Stomach smooth muscle (tissue), 2 donors: Measurements from ENCODE around the gene SUSD6.
"Not testable (repeated sequence)": the region's sequence is repeated elsewhere in the genome, so short reads cannot be mapped to it uniquely, and the experiment has no call there.

ENCODE experiments used
- H3K27ac ChIP-seq: one replicate; pipeline ENCODE4 v1.7.0; 2013; ENCODE audit warnings: mild to moderate bottlenecking, low read length, inconsistent platforms
- H3K27me3 ChIP-seq, 2 donors: one replicate each; pipeline ENCODE4 v1.7.0; 2013; ENCODE audit warnings: low read length in 2 of 2; ENCODE audit not compliant: insufficient read depth in 2 of 2, control insufficient read depth in 1 of 2
- H3K36me3 ChIP-seq, 2 donors: one replicate each; pipeline ENCODE4 v1.7.0; 2013; ENCODE audit warnings: low read length in 2 of 2; ENCODE audit not compliant: control insufficient read depth in 2 of 2, insufficient read depth in 2 of 2
- H3K4me1 ChIP-seq: one replicate; pipeline ENCODE4 v1.7.0; 2013; ENCODE audit warnings: low read length; ENCODE audit not compliant: control insufficient read depth, insufficient read depth
- H3K4me3 ChIP-seq, 2 donors: one replicate each; pipeline ENCODE4 v1.7.0; 2013; ENCODE audit warnings: low read length in 2 of 2
- H3K9ac ChIP-seq, 2 donors: one replicate each; pipeline ENCODE4 v1.7.0; 2013; ENCODE audit warnings: low read length in 2 of 2, mild to moderate bottlenecking in 1 of 2
- H3K9me3 ChIP-seq, 2 donors: one replicate each; pipeline ENCODE4 v1.7.0; 2013; ENCODE audit warnings: low read length in 2 of 2; ENCODE audit not compliant: control insufficient read depth in 2 of 2
- donor health status: healthy.
- donor health status: Pancreatic carcinoma.

Gene SUSD6

DNA sequence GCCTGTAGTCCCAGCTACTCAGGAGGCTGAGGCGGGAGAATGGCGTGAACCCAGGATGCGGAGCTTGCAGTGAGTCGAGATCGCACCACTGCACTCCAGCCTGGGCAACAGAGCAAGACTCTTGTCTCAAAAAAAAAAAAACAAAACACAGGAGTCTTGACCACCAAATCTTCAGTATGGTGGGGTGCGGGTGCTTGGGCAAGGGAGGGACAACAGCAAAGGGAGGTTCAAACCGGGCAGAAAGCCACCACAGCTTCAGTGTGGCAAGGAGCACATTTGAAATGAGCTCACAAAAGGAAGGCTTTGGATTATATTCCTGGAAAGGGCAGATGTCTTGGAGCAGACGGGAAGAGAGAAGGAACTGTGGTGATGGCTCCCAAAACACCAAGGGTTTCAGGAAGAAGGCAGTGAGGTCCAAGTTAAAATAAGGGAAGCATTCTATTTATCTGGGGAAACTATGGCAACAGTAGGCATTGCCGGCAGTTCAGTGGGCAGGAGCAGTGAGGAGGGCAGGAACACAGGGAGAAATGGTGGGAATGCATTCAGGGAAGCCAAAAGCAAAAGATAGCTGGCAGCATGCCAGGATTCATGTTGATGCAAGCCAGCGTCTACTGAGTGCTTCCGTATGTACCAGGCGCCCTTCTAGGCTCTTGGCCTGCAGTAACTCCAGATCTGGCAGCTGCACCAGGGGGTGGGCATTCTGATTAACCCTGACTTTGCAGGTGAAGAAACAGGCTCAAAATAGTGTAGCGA, 104.5 kb downstream of the SUSD6 start:
- Histone ChIP-seq H3K27me3 (no peaks in the 10 kb centered on the region), H3K9me3 (no peaks in the 10 kb centered on the region), H3K27ac (peak overlapping the region; percentile 60), H3K4me1 (peaks cover 45% of the 10 kb centered on the region), H3K4me3 (peak overlapping the region in 1 of 2 donors; percentile 54), H3K9ac (no peak overlapping the region), H3K36me3 (peaks cover 6 to 7% of the 10 kb centered on the region in 2 donors)

DNA sequence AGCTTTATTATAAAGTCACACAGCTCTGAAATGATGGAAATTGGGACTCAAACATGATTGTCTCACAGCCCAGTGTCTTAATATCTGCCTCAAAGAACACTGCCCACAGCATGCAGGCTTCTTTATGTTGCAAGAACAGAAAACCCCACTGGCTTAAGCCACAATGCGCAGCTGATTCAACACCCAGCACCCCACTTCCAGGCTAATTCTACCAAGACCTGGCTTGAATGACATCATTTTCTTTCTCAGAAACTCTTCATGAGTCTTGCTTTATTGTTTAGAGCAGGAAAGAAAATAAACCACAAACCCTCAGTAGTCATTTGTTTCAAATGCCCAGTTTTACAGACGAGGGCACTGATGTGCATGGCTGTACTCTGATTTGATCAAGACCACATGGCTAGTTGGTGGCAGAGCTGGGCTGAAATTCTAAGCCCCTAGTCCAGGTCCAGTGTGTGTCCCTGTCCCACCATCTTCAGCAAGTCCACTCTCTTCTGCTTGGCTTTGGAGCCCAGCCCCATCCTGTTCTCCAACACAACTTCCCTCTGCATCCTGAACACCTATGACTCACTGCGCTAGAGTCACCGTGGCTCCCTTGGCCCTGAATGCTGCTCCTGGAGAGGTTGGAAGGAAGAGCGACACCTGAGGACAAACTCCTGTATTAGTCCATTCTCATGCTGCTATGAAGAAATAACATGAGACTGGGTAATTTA, 105.2 kb downstream of the SUSD6 start:
- Histone ChIP-seq H3K4me1 (peaks cover 37% of the 10 kb centered on the region), H3K27me3 (no peaks in the 10 kb centered on the region), H3K9ac (no peak overlapping the region), H3K36me3 (peaks cover under 1 to 2% of the 10 kb centered on the region in 2 donors), H3K4me3 (peak overlapping the region in 1 of 2 donors; percentile 54), H3K27ac (peak overlapping the region; percentile 60), H3K9me3 (no peaks in the 10 kb centered on the region)

DNA sequence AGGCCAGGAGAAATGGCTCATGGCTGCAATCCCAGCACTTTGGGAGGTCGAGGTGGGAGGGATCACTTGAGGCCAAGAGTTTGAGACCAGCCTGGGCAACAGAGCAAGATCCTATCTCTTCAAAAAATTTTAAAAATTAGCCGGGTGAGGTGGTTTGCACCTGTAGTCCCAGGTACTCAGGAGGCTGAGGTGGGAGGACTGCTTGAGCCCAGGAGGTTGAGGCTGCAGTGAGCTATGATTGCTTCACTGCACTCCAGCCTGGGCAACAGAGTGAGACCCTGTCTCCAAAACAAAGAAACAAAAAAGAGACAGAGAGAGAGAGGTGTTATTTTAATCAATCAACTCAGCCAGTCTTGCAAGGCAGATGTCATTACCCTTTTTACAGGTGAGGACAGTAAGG, 107.2 kb downstream of the SUSD6 start:
- not testable (repeated sequence) for H3K27ac ChIP-seq, H3K27me3 ChIP-seq, H3K4me3 ChIP-seq, H3K9me3 ChIP-seq, H3K9ac ChIP-seq, H3K36me3 ChIP-seq
- H3K4me1 ChIP-seq: peaks cover 19% of the 10 kb centered on the region

DNA sequence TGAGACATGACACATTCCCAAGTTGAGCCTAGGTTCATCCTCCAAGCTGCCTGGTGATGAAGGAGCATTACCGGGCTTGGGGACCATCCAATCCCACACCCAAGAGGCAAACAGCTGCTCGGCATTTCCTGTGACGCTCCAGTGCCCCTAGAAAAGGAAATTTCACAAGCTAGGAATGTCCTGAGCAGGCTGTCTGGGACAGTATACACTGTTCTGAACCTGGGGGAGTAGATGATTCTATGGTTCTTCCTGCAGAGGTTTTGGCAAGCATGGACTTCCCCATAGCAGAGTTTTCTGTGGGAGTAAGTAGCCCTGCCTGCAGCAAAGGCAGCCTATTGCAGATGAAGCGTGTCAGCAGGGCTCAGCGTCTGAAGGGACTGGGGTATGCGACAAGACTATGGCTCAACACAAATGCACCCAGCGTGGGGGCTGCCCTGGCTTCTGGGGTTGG, 108.1 kb downstream of the SUSD6 start:
- Histone ChIP-seq H3K4me3 (no peak overlapping the region), H3K27ac (no peak overlapping the region), H3K9ac (no peak overlapping the region), H3K4me1 (peaks cover 19% of the 10 kb centered on the region), H3K9me3 (no peaks in the 10 kb centered on the region), H3K36me3 (no peaks in the 10 kb centered on the region), H3K27me3 (no peaks in the 10 kb centered on the region)

DNA sequence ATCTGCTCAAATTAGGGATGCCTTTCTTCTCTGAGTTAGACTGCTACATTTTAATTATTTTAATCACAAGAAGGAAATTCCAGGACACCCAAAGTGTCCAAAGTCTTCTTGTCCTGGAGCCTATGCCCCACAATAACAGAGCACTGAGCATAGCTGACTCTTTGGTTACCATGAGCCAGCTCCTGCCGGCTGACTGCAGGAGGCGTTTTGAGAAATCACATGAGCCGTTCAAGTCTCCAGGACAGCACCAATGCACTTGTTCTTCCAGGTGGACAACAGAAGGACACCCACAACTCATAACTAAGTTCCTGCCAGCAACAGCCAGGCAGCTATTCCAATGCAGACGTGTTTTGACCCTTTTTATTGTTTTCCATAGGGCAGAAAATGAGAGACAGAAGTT, 109.5 kb downstream of the SUSD6 start:
- Histone ChIP-seq H3K4me1 (peaks cover 14% of the 10 kb centered on the region), H3K36me3 (no peaks in the 10 kb centered on the region), H3K9ac (no peak overlapping the region), H3K4me3 (no peak overlapping the region), H3K9me3 (no peaks in the 10 kb centered on the region), H3K27ac (no peak overlapping the region), H3K27me3 (no peaks in the 10 kb centered on the region)

DNA sequence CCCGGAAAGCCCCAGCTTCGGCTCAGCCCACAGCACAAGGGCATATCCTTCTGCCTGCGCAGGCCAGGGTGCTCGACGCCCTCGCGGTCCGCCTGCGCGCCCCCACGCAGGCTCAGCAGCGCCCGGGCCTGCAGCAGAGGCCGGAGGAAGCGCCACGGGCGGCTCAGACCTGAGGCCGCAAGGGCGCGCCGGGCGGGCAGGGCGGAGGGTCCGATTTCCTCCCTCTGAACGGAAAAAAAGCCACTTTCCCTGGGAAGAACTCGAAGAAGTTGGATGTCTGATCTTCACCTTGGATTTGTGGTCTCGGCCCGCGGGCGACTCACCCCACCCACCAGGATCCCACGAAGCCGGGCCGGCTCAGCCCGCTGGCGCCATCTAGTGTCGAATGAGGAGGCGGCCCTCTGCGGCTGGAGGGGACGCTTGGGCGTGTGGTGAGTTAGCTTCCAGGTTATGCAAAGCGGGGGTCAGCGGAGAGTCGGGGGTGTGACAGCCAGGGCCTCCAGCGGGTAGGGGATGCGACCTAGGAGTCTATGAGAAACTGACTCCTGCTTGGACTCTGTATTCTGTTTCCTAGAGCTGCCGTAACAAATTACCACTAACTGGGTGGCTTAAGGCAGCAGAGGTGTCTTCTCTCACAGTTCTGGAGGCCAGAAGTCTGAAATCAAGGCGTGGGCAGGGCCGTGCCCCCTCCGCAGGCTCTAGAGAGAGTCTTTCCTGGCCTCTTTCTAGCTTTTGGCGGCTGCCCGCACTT, 115.5 kb downstream of the SUSD6 start:
- H3K9me3 ChIP-seq: no peaks in the 10 kb centered on the region
- H3K27ac ChIP-seq: no peak overlapping the region
- no peaks in the 10 kb centered on the region for H3K27me3 ChIP-seq
- peak overlapping the region; percentile 60 for H3K9ac ChIP-seq
- H3K4me1 ChIP-seq: peaks cover 10% of the 10 kb centered on the region
- H3K36me3 ChIP-seq: no peaks in the 10 kb centered on the region
- peak overlapping the region; percentile 50 to 68 for H3K4me3 ChIP-seq

DNA sequence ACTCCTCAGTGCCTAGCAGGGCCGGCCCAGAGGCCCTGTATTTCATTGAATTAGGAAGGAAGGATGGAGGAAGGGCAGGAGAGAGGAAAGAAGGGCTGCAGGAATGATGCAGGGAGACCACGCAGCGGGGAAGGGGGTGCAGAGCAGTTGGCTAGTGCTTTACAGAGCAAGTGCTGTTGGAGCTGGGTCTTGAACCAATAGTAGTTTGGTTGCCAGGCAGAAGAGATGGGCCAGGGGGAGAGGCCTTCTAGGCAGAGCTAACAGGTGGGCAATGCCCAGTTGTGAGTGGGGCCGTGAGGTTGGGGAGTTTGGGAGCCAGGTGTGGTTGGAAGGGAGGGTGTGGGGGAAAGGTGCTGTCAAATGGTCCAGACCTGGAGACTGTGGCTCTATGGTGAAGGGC, 116.5 kb downstream of the SUSD6 start:
- Histone ChIP-seq H3K27me3 (no peaks in the 10 kb centered on the region), H3K9ac (no peak overlapping the region), H3K36me3 (no peaks in the 10 kb centered on the region), H3K9me3 (no peaks in the 10 kb centered on the region), H3K27ac (no peak overlapping the region), H3K4me1 (peaks cover 10% of the 10 kb centered on the region), H3K4me3 (no peak overlapping the region)

DNA sequence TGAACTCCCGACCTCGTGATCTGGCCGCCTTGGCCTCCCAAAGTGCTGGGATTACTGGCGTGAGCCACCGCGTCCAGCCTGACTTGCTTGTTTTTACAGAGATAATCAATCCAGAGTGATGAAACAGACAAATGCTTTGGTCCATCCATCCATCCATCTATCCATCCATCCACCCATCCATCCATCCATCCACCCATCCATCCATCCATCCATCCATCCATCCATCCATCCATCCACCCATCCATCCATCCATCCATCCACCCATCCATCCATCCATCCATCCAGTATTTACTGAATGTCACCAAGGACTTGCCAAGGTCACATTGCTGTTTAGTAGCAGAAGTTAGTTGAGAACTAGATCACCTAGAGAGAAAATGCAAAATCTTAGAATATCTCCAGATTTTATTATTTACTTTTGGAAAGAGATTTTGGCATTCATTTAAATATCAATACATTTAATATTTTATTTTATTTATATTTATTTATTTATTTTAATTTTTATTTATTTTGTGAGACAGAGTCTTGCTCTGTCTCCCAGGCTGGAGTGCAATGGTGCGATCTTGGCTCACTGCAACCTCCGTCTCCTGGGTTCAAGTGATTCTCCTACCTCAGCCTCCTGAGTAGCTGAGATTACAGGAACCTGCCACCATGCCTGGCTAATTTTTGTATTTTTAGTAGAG, 120.7 kb downstream of the SUSD6 start:
- H3K9ac ChIP-seq, H3K4me3 ChIP-seq, H3K27me3 ChIP-seq, H3K36me3 ChIP-seq, H3K9me3 ChIP-seq, H3K4me1 ChIP-seq, H3K27ac ChIP-seq: not testable (repeated sequence)

DNA sequence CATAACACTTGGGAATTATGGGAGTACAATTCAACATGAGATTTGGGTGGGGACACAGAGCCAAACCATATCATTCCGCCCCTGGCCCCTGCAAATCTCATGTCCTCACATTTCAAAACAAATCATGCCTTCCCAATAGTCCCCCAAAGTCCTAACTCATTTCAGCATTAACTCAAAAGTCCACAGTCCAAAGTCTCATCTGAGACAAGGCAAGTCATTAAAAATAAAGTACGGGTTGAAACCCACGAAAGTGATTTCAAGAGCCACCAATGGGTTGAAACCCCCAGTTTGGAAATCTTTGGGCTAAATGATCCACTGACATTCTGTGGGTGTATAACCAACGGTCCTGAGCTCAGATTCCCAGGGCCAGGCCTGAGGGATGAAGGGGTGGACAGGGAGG, 125.0 kb downstream of the SUSD6 start:
- not testable (repeated sequence) for H3K27me3 ChIP-seq, H3K9ac ChIP-seq, H3K9me3 ChIP-seq, H3K27ac ChIP-seq, H3K4me3 ChIP-seq, H3K4me1 ChIP-seq, H3K36me3 ChIP-seq

DNA sequence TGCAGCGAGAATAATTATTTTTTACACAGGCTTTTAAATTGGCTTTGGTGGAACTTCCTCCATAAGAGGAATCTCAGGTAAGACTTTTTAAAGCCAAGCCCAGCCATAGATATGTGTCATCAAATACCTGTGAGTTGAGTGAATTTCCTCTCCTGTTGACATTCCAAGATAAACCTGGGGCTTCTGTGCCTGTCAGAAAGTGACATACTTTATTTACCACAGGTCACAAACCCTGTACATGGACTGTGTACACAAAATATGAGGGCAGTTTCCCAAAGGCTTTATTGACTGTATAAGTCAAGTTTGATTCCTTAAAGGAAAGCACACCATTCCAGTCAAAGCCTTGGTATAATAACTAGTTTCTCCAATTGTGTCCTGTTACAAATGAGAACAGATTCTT, 129.7 kb downstream of the SUSD6 start:
- Histone ChIP-seq H3K4me3 (no peak overlapping the region), H3K9ac (no peak overlapping the region), H3K27me3 (peaks cover 0 to 3% of the 10 kb centered on the region in 2 donors), H3K36me3 (no peaks in the 10 kb centered on the region), H3K27ac (no peak overlapping the region), H3K9me3 (no peaks in the 10 kb centered on the region), H3K4me1 (no peaks in the 10 kb centered on the region)
